HG03457 (cell line): ENCODE measurements around the gene SLC6A1.

Experiments
- ATAC-seq: cut with Tn5 transposase; IDR thresholded peaks from one replicate; pipeline ENCODE4 v1.9.1; 2021; ENCODE audit warnings: moderate number of reproducible peaks; ENCODE audit not compliant: unreplicated experiment

The SLC6A1 gene

DNA sequence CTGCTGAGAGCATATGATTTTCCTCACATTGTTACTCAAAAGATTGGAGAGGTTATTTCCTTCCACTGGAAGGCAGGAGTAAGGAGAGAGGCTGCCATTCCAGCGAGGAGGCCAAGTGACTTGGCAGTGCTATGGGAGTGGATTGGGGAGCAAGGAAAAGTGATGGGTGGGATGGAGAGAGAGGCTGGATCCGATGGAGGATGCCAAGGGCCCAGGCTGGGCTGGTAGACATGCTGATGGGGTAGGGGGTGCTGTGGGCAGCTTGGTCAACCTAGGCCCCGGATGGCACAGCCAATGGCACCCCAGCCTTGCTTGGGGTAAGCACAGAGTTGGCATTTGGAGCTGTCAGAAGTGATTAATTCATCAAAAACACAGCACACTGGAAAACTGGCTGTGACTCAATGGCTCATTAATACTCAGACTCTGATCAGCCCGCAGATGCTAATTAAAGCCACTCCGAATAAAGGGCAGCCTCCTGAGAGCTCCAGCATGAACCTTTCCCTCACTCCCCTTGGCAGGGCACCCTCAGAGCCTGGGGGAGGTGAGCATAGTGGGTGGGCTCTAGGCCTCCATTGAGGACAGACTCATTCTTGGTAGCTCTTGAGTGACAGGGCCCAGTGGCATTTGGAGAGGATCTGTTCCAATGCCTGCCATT, 22.1 kb upstream of the SLC6A1 start:
- no peak for ATAC-seq

DNA sequence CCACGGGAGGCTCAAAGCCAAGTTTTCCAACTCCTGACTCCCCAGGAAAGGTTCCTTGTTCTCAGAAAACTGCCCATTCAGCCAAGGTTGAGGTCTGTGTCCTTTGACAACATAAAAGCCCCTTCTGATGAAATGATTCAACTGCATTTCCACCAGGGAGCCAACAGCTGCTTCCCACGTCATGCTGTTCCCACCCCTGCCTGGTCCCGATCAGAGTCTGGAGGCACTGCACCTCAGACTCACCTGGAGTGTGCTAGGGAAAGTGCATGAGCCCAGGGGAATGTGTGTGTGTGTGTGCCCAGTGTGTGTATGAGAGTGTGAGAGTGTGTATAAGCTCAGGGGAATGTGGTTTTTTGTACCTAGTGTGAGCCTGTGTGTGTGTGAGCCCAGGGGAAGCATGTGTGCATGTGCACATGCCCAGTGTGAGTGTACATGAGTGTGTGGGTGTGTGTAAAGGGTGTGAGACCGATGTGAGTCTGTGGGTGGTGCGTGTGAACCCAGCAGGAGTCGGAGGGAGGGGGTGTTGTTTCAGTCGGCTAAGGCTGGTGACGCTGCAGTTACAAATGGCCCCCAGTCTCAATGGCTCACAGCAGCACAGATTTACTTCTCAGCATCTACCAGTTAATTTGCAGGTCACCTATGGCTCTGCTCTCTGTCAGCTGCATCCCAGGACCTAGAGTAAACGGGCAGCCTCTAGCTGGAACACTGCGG, 20.3 kb upstream of the SLC6A1 start:
- no peak for ATAC-seq

DNA sequence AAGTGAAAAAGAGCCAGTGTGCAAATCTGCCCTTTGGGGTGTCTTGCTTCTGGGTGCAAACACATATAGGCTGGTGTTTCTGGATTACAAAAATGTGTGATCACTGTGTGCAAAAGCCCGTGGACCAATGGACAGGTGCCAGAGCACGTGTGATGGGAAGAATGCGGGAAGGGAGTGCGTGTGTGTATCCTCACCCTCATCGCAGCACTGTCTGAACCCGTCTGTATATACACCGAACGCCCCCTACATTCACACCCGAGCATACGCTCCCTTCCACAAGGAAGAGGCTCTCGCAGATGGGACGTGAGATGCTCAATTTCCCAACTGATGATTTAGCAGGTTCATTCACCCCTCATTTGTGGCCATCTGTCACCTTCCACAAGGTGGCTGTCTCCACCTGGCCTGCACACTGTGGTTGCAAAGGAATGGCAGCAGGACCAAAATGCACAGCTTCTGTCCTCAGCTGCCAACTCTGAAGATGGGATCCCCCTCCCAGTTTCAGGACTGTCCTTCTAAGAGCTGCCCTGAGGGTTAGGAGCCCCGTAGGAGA, 19.4 kb upstream of the SLC6A1 start:
- ATAC-seq = no peak

DNA sequence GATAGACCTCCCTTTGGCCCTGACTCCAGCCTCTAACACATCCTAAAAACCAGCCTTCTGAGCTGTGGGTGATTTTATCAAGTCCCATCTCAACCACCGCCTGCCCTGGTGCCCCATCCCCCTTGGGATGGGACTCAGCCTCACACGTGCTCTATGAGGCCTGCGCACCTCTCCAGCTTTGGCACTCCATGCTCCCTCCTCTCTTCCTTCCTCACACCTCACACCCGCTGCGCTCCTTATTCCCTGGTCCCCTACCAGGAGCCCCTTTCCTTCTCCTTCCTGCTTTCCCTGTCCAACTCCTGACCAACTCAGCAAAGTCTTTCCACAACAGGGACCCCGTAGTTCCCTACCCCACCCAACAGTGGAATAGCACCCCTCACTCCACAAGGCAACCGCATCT, 18.4 kb upstream of the SLC6A1 start:
- ATAC-seq = no peak

DNA sequence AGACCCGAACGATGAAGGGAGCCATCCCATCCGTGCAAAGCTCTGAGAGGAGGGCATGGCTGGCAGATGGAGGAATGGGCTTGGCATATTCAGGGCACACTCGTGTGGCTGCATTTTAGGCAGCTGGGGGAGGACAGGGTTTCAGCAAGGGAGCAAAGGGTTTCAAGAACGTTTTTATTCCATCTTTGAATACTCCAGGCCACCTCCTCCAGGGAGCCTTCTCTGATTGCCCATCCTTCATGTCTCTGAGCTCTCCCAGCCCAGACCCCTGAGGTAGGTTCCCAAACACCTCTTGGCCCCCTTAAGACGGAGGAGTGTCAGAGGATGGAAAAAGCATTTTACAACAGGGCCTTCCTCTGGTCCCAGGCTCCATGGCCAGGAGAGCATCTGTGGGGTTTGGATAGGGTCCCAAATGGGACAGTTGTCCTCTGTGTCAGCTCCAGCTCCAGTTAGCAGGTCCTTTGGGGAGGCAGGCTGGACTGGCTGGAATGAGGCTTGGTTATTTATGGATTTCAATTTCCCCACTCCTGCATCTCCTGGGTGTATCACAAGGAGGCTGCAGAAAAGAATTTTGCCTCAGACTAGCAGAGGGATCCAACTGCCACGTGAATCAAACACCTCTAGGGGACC, 17.7 kb upstream of the SLC6A1 start:
- no peak for ATAC-seq

DNA sequence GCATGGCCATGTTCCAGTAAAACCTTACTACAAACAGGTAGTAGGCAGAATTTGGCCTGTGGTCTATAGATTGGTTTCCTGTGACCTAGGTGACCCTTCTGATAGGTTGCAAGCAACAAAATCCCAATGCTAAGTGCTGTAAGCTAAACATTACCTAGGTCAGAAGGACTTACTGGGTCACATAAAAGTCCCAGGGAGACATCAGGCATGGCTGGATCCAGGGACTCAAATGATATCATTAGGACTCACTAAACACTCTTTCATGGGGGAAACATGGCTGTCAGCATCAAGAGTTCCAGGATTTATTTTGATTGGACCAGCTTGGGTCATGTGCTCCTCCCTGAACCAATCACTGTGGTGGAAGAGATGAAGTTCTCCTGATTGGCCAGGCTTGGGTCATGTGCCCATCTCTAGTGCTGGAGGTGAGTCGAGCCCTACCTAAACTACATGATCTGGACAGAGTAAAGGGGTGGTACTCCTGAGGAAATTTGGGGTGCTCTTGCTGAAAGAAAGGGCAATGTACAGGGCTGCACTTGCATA, 16.8 kb upstream of the SLC6A1 start:
- ATAC-seq = no peak

DNA sequence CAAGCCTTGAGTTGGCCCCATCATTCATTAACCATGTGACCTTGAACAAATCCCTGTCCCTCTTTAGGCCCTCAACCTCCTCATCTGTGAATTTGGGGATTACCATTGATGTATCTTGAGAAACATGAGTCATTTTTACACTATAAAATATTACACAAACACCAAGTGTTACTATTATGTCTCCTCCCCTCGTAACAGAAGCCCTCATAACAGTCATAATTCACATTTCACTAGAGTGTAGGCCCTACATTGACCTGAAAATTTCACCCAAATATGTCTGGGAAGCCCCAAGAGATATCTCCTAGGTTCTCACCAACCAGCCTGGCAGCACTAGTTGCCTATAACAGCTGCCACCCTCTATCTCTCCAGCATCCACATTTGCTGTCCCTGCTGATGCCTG, 15.8 kb upstream of the SLC6A1 start:
- no peak for ATAC-seq

DNA sequence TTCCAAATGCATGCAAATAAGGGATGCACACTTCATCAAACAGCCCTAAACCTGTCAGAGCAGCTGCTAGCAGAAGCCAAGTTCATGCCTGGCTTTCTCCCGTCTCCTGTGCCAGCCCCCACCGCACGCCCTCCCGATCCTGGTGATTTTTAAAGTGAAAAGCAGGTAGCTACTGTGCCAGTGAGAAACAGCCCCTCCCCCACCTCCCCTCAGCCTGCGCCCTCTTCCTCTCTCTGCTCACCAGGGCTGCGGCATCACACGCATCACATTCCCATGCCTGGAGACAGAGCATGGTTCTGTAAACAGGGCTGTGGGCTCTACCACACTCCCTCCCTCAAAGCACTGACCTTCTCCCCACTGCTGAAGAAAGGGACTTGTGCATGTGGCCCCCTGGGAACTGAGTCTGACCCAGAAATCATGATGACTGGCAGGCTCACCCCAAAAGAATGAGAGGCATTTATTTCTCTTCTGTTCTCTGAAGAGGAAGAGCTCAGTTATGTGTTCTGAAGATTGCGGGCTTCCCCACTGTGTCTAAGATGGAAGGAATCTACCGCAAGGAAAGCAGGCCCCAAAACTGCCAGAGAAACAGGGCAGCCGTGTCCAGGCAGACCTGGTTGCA, 14.5 kb upstream of the SLC6A1 start:
- ATAC-seq = no peak

DNA sequence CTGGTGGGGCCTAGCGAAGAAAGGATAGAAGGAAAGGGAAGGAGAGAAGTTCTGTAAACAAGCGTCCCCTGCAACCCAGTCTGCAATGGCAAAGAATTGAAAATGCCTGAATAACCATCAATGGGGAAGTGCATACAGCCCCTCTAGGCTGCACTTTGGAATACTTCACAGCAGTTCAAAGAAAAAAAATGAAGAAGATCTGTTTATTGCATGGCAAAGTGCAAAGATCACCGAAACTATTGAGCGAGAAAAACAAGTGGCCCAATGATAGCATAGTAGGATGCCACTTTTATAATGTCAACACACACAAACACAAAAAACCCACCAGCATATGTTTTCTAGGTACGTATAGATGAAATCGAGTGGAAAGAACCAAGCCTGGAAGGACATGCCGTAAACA, 13.6 kb upstream of the SLC6A1 start:
- no peak for ATAC-seq

DNA sequence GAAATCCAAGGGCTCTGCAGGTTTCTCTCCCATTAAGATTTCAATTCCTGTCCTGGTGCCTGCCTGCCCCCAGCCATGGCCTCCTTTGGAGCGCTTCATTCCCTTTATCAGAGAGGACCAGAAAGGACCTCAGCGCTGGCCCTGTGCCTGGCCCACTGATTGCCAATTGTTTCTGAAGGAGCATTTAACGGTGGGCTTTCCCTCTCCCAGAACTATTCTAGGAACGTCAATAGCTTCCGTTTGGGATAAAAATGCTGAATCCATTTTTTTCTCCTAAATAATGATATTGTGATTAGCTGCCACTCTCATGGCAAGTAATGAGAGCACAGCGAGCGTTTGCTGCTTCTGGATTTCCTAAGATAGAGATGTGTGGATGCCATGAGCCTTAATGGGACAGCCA, 12.2 kb upstream of the SLC6A1 start:
- no peak for ATAC-seq

DNA sequence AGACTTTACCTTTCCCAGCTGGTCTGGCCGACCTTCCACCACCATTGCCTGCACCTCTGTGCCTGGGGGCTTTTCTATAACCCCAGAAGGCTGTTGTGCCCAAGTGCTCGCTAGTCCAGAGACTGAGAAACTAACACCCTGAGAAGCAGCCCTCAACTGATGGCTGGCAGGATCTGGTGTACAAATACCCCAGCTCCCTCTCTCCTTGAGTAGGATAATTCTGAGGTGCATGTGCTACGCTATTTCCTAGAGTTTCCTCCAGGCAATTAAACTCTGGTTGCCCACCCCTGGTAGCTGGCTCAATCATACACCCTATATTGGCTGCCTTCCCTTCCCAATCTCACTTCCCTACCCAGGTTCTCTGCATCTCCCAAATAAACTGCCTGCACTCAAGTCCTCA, 11.5 kb upstream of the SLC6A1 start:
- ATAC-seq = no peak

DNA sequence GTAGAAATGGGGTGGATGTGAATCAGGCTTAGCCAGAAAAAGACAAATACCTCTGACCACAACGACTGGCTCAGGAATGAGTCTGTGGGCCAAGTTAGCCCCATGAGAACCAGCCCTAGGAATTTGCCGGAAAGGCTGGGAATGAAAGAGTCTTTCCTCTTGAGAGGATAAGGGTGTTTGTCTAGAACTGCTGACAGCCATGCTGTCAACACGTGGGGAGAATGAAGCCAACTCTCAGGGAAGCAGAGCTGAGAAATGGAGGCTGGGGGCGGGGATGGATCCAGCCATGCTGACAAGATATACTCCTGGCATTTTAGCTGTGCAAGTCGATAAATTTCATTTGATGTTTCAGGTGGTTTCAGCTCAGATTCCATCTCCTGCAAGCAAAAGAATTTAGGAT, 10.6 kb upstream of the SLC6A1 start:
- ATAC-seq = no peak

DNA sequence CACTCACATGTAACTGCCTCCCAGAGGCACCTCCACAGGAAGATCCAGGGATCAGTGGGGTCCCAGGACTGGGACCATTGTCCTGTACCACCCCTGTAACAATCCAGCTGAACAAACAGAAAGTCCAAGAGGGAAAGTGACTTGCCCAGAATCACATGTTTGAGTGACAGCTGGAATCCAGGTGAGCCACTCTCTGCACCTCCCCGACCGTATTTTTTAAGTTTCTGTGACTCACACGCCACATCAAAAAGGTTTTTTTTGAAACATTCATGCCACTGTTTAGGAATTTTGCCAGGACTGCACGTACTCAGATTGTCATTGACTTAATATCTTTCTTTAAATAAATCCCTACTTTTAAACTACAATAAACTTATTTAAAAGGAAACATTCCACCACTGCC, 9.8 kb upstream of the SLC6A1 start:
- ATAC-seq = no peak

DNA sequence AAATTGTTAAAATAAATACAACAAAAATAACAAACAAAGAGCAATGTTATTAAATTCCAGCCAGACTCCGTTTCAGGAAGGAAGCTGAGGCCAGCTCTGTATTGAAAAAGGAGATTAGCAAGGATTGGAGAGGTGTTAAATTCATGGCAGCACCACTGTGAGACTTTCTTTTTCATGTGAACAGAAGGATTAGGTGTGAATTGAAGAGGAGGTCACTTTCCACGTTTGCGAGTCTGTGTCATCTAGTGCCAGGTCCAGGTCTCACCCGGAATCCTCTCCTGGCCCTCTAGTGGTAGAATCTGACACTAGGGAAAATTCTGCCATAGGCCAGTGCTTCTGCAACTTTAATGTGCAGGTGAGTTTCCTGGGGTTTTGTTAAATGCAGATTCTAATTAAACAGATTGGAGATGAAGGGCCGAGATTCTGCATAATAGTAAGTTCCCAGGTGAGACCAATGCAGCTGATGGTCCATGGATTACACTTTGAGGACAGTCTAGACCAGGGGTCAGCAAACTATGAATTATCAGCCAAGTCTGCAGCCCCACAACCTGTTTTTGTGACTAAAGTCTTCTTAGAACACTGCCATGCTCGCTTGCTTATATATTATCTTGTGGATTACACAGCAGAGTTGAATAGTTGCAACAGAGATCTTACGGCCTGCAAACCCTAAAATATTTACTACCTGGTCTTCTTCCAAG, 9.2 kb upstream of the SLC6A1 start:
- no peak for ATAC-seq

DNA sequence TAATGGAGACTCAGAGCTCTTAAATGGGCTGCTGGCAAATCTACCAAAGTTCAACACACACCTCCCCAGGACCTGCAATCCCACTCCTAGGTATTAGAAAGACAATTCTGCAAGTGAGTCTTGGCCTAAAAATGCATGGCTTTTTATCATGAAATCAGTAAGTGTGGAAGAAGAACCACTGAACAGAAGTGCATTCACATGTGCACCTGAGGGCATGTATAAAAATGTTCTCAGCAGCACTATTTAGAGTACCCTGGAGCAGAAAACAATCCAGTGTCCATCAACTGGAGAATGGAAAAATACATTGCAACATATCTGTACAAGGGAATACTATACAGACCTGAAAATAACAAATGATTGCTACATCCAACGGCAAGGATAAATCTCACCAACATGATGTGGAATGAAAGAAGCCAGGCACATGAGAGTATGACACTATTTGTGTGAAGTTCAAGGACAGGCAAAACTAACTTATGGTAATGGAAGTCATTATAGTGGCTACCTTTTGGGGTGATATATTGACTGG, 8.1 kb upstream of the SLC6A1 start:
- ATAC-seq = no peak

DNA sequence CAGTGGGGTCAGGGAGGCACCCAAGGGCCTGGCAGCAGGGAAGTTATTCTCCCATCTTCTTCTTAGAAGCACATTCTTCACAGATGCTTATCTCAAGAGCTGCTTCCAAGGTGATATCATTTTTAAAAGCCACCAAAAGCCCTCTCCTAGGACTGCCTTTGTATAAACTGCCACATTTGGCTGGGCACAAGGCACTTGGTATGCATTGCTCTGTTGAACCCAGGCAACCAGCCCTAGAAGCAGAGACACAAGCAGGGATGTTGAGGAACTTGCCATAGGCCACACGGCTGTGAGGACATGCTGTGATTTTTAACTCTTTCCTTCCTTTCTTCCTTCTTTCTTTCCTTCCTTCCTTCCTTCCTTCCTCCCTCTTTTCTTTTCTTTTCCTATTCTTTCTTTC, 7.4 kb upstream of the SLC6A1 start:
- no peak for ATAC-seq

DNA sequence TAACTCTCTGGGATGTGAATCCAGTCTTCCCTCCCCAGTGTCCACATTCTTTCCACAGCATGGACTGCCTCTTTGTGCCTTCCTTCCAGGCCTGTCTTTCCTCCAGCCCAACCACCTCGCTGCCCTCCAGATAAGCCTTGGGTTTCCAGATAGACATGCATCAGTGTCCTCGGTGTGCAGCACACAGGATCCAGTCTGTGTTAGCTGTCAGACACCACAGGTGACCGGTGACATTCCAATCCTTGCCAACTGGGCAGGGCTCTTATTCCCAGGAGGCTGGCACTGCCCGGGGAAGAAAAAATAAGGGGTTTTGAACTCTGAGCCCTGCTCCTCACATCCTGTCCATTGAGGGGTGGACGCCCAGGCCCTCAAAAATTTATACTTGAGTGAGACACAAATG, 6.0 kb upstream of the SLC6A1 start:
- no peak for ATAC-seq

DNA sequence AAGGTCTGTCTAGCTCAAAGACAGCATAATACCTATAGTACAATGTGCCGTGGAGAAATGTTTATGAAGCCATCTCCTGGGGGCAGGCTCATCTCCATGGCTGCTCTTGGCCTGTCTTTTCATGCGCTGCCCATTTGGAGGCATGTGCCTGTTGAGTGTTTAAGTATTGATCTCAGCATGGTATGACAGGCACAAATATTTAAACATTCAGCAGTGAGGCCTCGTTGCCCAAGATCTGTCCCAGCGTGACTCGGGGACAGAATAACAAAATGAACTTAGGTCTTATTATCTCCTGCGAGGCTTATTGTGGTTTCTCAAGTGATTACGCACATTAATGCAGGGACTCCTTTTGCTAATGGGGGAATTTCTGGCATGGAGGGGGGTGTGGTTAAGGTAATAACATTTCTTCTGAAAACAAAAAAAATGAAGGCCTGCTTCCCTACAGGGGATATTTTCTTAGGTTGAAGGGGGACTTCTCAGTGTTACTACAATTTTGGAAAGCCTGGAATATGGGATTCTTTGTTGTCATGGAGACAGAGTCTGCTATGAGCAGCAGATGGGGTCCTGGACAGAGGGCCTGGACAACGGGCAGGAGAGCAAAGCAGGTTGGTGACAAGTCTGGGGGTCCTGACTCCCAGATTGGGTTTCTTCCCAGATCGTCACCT, 4.4 kb upstream of the SLC6A1 start:
- ATAC-seq = no peak

DNA sequence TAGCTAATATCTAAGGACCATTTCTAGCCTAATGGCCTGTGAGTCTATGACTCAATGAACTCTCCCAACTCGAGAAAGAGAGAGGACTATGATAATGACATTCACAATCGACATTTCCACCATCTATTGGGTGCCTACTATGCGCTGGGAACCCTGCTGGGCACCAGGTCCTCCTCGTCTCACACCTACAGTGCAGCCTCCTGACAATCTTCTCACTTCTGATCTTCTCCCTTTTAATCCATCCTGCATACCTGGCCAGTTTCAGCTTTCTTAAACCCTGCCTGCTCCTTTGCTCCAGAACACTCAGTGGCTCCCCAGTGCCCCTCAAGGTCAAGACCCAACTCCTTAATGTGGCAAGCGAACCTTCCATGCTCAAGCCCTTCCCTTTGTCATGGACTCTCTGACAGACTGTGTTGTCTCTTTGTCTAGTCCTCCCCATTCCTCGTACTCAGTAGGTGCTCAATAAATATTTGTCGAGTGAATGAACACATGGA, 3.5 kb upstream of the SLC6A1 start:
- no peak for ATAC-seq
